ENCODE measurements around the gene UPK1A.
A peak's percentile ranks its signal among the peaks of the same experiment; 100 is the strongest.
"Not testable (repeated sequence)": the region's sequence is repeated elsewhere in the genome, so short reads cannot be mapped to it uniquely, and the experiment has no call there.

The UPK1A gene

GRCh38 chr19:35718345-35719041, 52.2 kb downstream of the UPK1A start:
- peak; percentile 20 for DNase-seq (ENCODE audit: low spot score)

GRCh38 chr19:35719402-35720162, 53.3 kb downstream of the UPK1A start:
- DNase-seq (ENCODE audit: low spot score), result no peak

GRCh38 chr19:35720163-35720524, 53.8 kb downstream of the UPK1A start:
- DNase-seq (ENCODE audit: low spot score), result no peak

- no peak for DNase-seq (ENCODE audit: low spot score)
These were observed 54.3 kb downstream of the UPK1A start for GRCh38 chr19:35720648-35721047.

GRCh38 chr19:35721374-35721773, 55.1 kb downstream of the UPK1A start:
- no peak for DNase-seq (ENCODE audit: low spot score)

GRCh38 chr19:35722461-35722860, 56.1 kb downstream of the UPK1A start:
- no peak for DNase-seq (ENCODE audit: low spot score)

GRCh38 chr19:35722897-35723296, 56.6 kb downstream of the UPK1A start:
- DNase-seq (ENCODE audit: low spot score), result no peak

GRCh38 chr19:35723671-35724070, 57.4 kb downstream of the UPK1A start:
- no peak for DNase-seq (ENCODE audit: low spot score)

GRCh38 chr19:35724132-35724531, 57.8 kb downstream of the UPK1A start:
- not testable (repeated sequence) for DNase-seq (ENCODE audit: low spot score)

GRCh38 chr19:35724560-35724959, 58.2 kb downstream of the UPK1A start:
- no peak for DNase-seq (ENCODE audit: low spot score)

GRCh38 chr19:35725216-35725861, 59.0 kb downstream of the UPK1A start:
- no peak for DNase-seq (ENCODE audit: low spot score)

GRCh38 chr19:35727053-35727955, 61.0 kb downstream of the UPK1A start:
- DNase-seq (ENCODE audit: low spot score), result no peak

All from globus pallidus (tissue), 1 donor.